HepG2 (cell line): Measurements from ENCODE around the gene CDC42BPG. TPM values are rescaled to one million over a fixed set of nuclear protein-coding genes. Genes with fewer than 3 reads are reported as not detected.
A peak's percentile ranks its signal among the peaks of the same experiment; 100 is the strongest.

Source experiments
- DMAP1 ChIP-seq: IDR thresholded peaks from 2 replicates; pipeline ENCODE4 v1.6.1; 2016
- HMGA1 ChIP-seq: sonication (generic); formaldehyde crosslinking; conservative IDR thresholded peaks from 2 replicates; pipeline ENCODE4 v1.4.0; 2020; ENCODE audit warnings: missing genetic modification reagents
- HOXA9 ChIP-seq: sonication (generic); formaldehyde crosslinking; IDR thresholded peaks from 2 replicates; pipeline ENCODE4 v1.8.1; 2022; ENCODE audit warnings: missing genetic modification reagents, mild to moderate bottlenecking, moderate library complexity, borderline replicate concordance
- KDM5B ChIP-seq: sonication (generic); formaldehyde crosslinking; IDR thresholded peaks from 2 replicates; pipeline ENCODE4 v1.4.0; 2020; ENCODE audit warnings: missing genetic modification reagents, mild to moderate bottlenecking, borderline replicate concordance
- MAFF ChIP-seq: IDR thresholded peaks from 2 replicates; pipeline ENCODE4 v1.6.1; 2011; ENCODE audit warnings: low read depth, low read length, improper control_type of control experiment
- PHB2 ChIP-seq: fragments of 450-650 bp; IDR thresholded peaks from 2 replicates; pipeline ENCODE4 v1.6.1; 2018; ENCODE audit not compliant: partially characterized antibody
- PITX1 ChIP-seq: sonication (generic); formaldehyde crosslinking; IDR thresholded peaks from 2 replicates; pipeline ENCODE4 v1.5.1; 2020; ENCODE audit warnings: mild to moderate bottlenecking, missing genetic modification reagents
- SOX6 ChIP-seq, 2 experiments: fragments of 450-650 bp in 1 of 2; sonication (generic) in 1 of 2; formaldehyde crosslinking in 1 of 2; IDR thresholded peaks; 2 replicates each; pipeline versions ENCODE4 v1.4.0 to v1.6.1; 2017 to 2020; ENCODE audit warnings: antibody characterized with exemption in 1 of 2, mild to moderate bottlenecking in 1 of 2, missing genetic modification reagents in 1 of 2
- ZBTB21 ChIP-seq: sonication (generic); formaldehyde crosslinking; IDR thresholded peaks from 2 replicates; pipeline ENCODE4 v1.4.0; 2020; ENCODE audit warnings: missing genetic modification reagents
- ZFP82 ChIP-seq: sonication (generic); formaldehyde crosslinking; IDR thresholded peaks from 2 replicates; pipeline ENCODE4 v1.5.1; 2020; ENCODE audit warnings: mild to moderate bottlenecking, missing genetic modification reagents, borderline replicate concordance
- ZNF12 ChIP-seq: sonication (generic); formaldehyde crosslinking; IDR thresholded peaks from 2 replicates; pipeline ENCODE4 v1.5.0; 2020; ENCODE audit warnings: missing genetic modification reagents
- ZNF3 ChIP-seq: IDR thresholded peaks from 2 replicates; pipeline ENCODE4 v1.7.0; 2017; ENCODE audit warnings: inconsistent platforms
- ZNF343 ChIP-seq: sonication (generic); formaldehyde crosslinking; IDR thresholded peaks from 2 replicates; pipeline ENCODE4 v1.4.0; 2020; ENCODE audit warnings: mild to moderate bottlenecking, missing genetic modification reagents
- ZNF383 ChIP-seq: sonication (generic); formaldehyde crosslinking; IDR thresholded peaks from 2 replicates; pipeline ENCODE4 v1.4.0; 2020; ENCODE audit warnings: missing genetic modification reagents, mild to moderate bottlenecking, borderline replicate concordance
- ZNF670 ChIP-seq: sonication (generic); formaldehyde crosslinking; IDR thresholded peaks from 2 replicates; pipeline ENCODE4 v1.8.0; 2022; ENCODE audit warnings: mild to moderate bottlenecking, missing genetic modification reagents, borderline replicate concordance
- ZNF703 ChIP-seq: sonication (generic); formaldehyde crosslinking; IDR thresholded peaks from 2 replicates; pipeline ENCODE4 v1.5.1; 2020; ENCODE audit warnings: missing genetic modification reagents, mild to moderate bottlenecking, moderate library complexity, borderline replicate concordance
- ZNF790 ChIP-seq: sonication (generic); formaldehyde crosslinking; IDR thresholded peaks from 2 replicates; pipeline ENCODE4 v1.8.0; 2022; ENCODE audit warnings: missing genetic modification reagents, mild to moderate bottlenecking, borderline replicate concordance
- polyA plus RNA-seq, 8 experiments: library from polyadenylated mRNA; depleted of rRNA in 3 of 8; stranded (reverse) in 7 of 8; unstranded in 1 of 8; fragments of >200 nt; fragmentation: Illumina TruSeq in 4 of 8; extraction: Trizol in 4 of 8; gene quantifications; 2 replicates each; pipeline versions ENCODE4 v1.2.1 to v1.2.3, GENCODE V29; 2011 to 2016; ENCODE audit warnings: low read depth in 4 of 8, missing spikeins in 1 of 8, mixed read lengths in 1 of 8; ENCODE audit not compliant: insufficient read depth in 1 of 8
- total RNA-seq, 5 experiments: library from RNA; depleted of rRNA; stranded (reverse); fragments of >200 nt; fragmentation: Illumina TruSeq; extraction: Trizol; gene quantifications; 2 replicates each; pipeline ENCODE4 v1.2.3, GENCODE V29; 2016; ENCODE audit warnings: low read depth in 1 of 5
- TF ChIP-seq, protein P1 (sequence below): fragments of 450-650 bp; IDR thresholded peaks from 2 replicates; pipeline ENCODE4 v1.6.1; 2017; ENCODE audit warnings: mild to moderate bottlenecking
- TF ChIP-seq, protein P2 (sequence below): sonication (generic); formaldehyde crosslinking; IDR thresholded peaks from 2 replicates; pipeline ENCODE4 v1.5.1; 2020; ENCODE audit warnings: mild to moderate bottlenecking, moderate library complexity, missing genetic modification reagents
- TF ChIP-seq, protein P3 (sequence below): sonication (generic); formaldehyde crosslinking; IDR thresholded peaks from 2 replicates; pipeline ENCODE4 v1.5.1; 2020; ENCODE audit warnings: missing genetic modification reagents, mild to moderate bottlenecking, borderline replicate concordance
- TF ChIP-seq, protein P4 (sequence below): sonication (generic); formaldehyde crosslinking; IDR thresholded peaks from 2 replicates; pipeline ENCODE4 v1.4.0; 2020; ENCODE audit warnings: missing genetic modification reagents

Gene CDC42BPG
- total and polyA plus RNA-seq, 2 of the 13 experiments (the other 11 are each of a cell fraction or from before 2014, with no cell fraction given): 0.55 to 1.4 TPM

DNA sequence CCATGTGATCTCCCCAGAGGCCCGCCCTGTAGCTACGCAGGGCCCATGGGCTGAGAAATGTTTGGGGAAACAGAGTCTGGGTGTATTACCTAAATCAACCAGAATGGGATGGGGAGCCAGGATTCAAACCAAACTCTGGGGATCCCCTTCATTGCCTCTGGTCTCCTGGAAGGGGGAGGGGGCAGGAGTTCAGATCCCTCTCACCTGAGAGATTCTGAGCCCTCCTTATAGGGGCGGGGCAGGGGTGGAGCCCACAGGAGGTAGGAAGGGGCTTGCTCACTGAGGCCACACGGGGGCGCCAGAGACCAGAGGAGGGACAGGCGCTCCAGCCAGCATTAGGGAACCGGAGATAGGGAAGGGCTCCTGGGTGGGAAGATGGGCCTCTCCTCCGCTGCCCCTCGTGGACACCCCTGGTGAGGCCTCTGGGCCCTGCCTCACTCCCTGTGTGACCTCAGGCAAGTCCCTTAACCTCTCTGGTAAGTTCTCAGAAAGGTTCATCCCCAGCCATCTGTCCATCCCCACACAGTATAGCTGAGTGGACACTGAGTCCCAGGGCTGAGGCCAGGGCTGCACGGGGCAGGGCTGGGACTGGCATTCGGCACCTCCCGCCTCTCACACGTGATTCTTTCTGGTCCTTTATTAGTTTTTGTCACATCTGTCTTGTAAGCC, 2.7 kb upstream of the CDC42BPG start (continued):
- TF ChIP-seq, protein P1, sequence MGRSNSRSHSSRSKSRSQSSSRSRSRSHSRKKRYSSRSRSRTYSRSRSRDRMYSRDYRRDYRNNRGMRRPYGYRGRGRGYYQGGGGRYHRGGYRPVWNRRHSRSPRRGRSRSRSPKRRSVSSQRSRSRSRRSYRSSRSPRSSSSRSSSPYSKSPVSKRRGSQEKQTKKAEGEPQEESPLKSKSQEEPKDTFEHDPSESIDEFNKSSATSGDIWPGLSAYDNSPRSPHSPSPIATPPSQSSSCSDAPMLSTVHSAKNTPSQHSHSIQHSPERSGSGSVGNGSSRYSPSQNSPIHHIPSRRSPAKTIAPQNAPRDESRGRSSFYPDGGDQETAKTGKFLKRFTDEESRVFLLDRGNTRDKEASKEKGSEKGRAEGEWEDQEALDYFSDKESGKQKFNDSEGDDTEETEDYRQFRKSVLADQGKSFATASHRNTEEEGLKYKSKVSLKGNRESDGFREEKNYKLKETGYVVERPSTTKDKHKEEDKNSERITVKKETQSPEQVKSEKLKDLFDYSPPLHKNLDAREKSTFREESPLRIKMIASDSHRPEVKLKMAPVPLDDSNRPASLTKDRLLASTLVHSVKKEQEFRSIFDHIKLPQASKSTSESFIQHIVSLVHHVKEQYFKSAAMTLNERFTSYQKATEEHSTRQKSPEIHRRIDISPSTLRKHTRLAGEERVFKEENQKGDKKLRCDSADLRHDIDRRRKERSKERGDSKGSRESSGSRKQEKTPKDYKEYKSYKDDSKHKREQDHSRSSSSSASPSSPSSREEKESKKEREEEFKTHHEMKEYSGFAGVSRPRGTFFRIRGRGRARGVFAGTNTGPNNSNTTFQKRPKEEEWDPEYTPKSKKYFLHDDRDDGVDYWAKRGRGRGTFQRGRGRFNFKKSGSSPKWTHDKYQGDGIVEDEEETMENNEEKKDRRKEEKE: no peak
- TF ChIP-seq, protein P2, sequence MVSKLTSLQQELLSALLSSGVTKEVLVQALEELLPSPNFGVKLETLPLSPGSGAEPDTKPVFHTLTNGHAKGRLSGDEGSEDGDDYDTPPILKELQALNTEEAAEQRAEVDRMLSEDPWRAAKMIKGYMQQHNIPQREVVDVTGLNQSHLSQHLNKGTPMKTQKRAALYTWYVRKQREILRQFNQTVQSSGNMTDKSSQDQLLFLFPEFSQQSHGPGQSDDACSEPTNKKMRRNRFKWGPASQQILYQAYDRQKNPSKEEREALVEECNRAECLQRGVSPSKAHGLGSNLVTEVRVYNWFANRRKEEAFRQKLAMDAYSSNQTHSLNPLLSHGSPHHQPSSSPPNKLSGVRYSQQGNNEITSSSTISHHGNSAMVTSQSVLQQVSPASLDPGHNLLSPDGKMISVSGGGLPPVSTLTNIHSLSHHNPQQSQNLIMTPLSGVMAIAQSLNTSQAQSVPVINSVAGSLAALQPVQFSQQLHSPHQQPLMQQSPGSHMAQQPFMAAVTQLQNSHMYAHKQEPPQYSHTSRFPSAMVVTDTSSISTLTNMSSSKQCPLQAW: peak; percentile 52; the same call in 1 of the 2 replicates
- no peak for TF ChIP-seq MAFF
- TF ChIP-seq ZNF343 (CRISPR knock-in tag): no peak
- TF ChIP-seq ZBTB21 (CRISPR knock-in tag): no peak
- TF ChIP-seq PHB2: no peak
- TF ChIP-seq, protein P3, sequence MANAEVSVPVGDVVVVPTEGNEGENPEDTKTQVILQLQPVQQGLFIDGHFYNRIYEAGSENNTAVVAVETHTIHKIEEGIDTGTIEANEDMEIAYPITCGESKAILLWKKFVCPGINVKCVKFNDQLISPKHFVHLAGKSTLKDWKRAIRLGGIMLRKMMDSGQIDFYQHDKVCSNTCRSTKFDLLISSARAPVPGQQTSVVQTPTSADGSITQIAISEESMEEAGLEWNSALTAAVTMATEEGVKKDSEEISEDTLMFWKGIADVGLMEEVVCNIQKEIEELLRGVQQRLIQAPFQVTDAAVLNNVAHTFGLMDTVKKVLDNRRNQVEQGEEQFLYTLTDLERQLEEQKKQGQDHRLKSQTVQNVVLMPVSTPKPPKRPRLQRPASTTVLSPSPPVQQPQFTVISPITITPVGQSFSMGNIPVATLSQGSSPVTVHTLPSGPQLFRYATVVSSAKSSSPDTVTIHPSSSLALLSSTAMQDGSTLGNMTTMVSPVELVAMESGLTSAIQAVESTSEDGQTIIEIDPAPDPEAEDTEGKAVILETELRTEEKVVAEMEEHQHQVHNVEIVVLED (CRISPR knock-in tag): no peak; the same call in 1 of the 2 replicates
- TF ChIP-seq, protein P4, sequence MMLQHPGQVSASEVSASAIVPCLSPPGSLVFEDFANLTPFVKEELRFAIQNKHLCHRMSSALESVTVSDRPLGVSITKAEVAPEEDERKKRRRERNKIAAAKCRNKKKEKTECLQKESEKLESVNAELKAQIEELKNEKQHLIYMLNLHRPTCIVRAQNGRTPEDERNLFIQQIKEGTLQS (CRISPR knock-in tag): no peak
- no peak for TF ChIP-seq ZFP82 (CRISPR knock-in tag)
- TF ChIP-seq DMAP1: 0 out of 2 replicates have a peak, but pooled peaks have one; percentile 22
- no peak for TF ChIP-seq ZNF12 (CRISPR knock-in tag)
- no peak for TF ChIP-seq KDM5B
- TF ChIP-seq ZNF703 (CRISPR knock-in tag): no peak; the same call in 1 of the 2 replicates
- no peak for TF ChIP-seq ZNF383 (CRISPR knock-in tag)
- TF ChIP-seq HOXA9: no peak
- peak; percentile 54; the same call in 1 of the 2 replicates for TF ChIP-seq ZNF3 (CRISPR knock-in tag)
- TF ChIP-seq SOX6 (IDR thresholded peaks at IDR 0.05): no peak
- TF ChIP-seq SOX6 (CRISPR knock-in tag; IDR thresholded peaks at IDR 0.05): no peak
- no peak for TF ChIP-seq ZNF790 (CRISPR knock-in tag)
- no peak for TF ChIP-seq PITX1 (CRISPR knock-in tag)
- no peak for TF ChIP-seq ZNF670
- TF ChIP-seq HMGA1 (CRISPR knock-in tag): no peak
